PFSK-1 (cell line): ENCODE data around the gene BOD1.

Experiments
- FOXP2 ChIP-seq: optimal IDR thresholded peaks from 2 replicates; pipeline ENCODE3; 2011; ENCODE audit warnings: borderline replicate concordance, control low read depth, inconsistent platforms; ENCODE audit not compliant: insufficient read depth; ENCODE audit errors: extremely low read length, extremely low read depth
- POLR2AphosphoS5 ChIP-seq: IDR thresholded peaks from 2 replicates; pipeline ENCODE4 v1.6.1; 2012; ENCODE audit warnings: low read depth, mild to moderate bottlenecking, control low read depth, low read length, moderate library complexity
- REST ChIP-seq, 2 experiments: IDR thresholded peaks; 2 replicates each; pipeline versions ENCODE4 v1.6.1 to v1.8.0; 2011 to 2012; ENCODE audit warnings: low read depth in 2 of 2, low read length in 2 of 2, control low read depth in 1 of 2, inconsistent platforms in 1 of 2, mild to moderate bottlenecking in 1 of 2, moderate library complexity in 1 of 2; ENCODE audit not compliant: insufficient read depth in 1 of 2
- SIN3A ChIP-seq: IDR thresholded peaks from 2 replicates; pipeline ENCODE4 v1.6.1; 2012; ENCODE audit warnings: mild to moderate bottlenecking, low read length, moderate library complexity, borderline replicate concordance; ENCODE audit not compliant: insufficient read depth
- TAF1 ChIP-seq: IDR thresholded peaks from 2 replicates; pipeline ENCODE4 v1.6.1; 2012; ENCODE audit warnings: low read length, control low read depth, borderline replicate concordance; ENCODE audit not compliant: insufficient read depth

Gene BOD1

GRCh38 chr5:173568703-173569102 lies 47.7 kb downstream of the BOD1 start:
- TF ChIP-seq REST (IDR thresholded peaks at IDR 0.05; ENCODE audit: insufficient read depth in 1 of 2, low read depth in 2 of 2, low read length in 2 of 2) (no peak), FOXP2 (no peak), TAF1 (no peak), POLR2AphosphoS5 (no peak), SIN3A (no peak)

GRCh38 chr5:173568128-173568527 lies 48.3 kb downstream of the BOD1 start:
- no peak for TF ChIP-seq POLR2AphosphoS5
- no peak for TF ChIP-seq SIN3A
- no peak for TF ChIP-seq REST (IDR thresholded peaks at IDR 0.05; ENCODE audit: insufficient read depth in 1 of 2, low read depth in 2 of 2, low read length in 2 of 2)
- no peak for TF ChIP-seq FOXP2
- TF ChIP-seq TAF1, result no peak

GRCh38 chr5:173567548-173567947 lies 48.9 kb downstream of the BOD1 start:
- TF ChIP-seq FOXP2 (no peak), REST (IDR thresholded peaks at IDR 0.05; ENCODE audit: insufficient read depth in 1 of 2, low read depth in 2 of 2, low read length in 2 of 2) (no peak), POLR2AphosphoS5 (no peak), SIN3A (no peak), TAF1 (no peak)

GRCh38 chr5:173565491-173566072 lies 50.9 kb downstream of the BOD1 start:
- no peak for TF ChIP-seq SIN3A
- no peak for TF ChIP-seq REST (IDR thresholded peaks at IDR 0.05; ENCODE audit: insufficient read depth in 1 of 2, low read depth in 2 of 2, low read length in 2 of 2)
- TF ChIP-seq TAF1, result no peak
- TF ChIP-seq POLR2AphosphoS5, result no peak
- no peak for TF ChIP-seq FOXP2
